HCT116 (cell line): ENCODE data around the gene TFB2M. TPM values are rescaled to one million over a fixed set of nuclear protein-coding genes. Genes with fewer than 3 reads are reported as not detected.

Experiments
- ATAC-seq: fragments of 200-7000 bp; cut with Tn5 transposase; 2 replicates; pipeline ENCODE4 v1.9.1; 2020; ENCODE audit warnings: mild to moderate bottlenecking, moderate library complexity
- BruUV-seq: library from RNA; stranded (reverse); fragments of 400-500 nt; replicated peaks from 2 replicates; lab custom pipeline; 2021; lab: Mats Ljungman, UMichigan
- CTCF ChIA-PET: fragments of 300-600 bp; sonication (Branson Sonifier 250); formaldehyde crosslinking; loops from one replicate; lab custom pipeline; 2021; ENCODE audit warnings: antibody characterized with exemption; lab: Charles Lee
- POLR2A ChIA-PET: fragments of 300-600, 350-600 bp; sonication (Branson Sonifier 250); formaldehyde crosslinking; loops from one replicate; lab custom pipeline; 2021; ENCODE audit warnings: antibody characterized with exemption; lab: Charles Lee
- RAD21 ChIA-PET, 2 experiments: fragments of 300-600 bp; sonication (Branson Sonifier 250); formaldehyde crosslinking; loops; one replicate each; lab custom pipeline; 2023; ENCODE audit warnings: low total read pairs in 2 of 2; ENCODE audit not compliant: uncharacterized antibody in 2 of 2, unreplicated experiment in 2 of 2, low non-redundant PET in 1 of 2; lab: Charles Lee
- DNase-seq: peaks from one replicate; pipeline ENCODE4 v3.0.0-alpha.2; 2010; ENCODE audit warnings: low read depth, low spot score
- H2AFZ ChIP-seq: fragments of 200-600 bp; shearing (Covaris generic), sonication (generic); 2 replicates; pipeline ENCODE4 v1.6.1; 2017; ENCODE audit warnings: low read depth, mixed run types, mixed read lengths, antibody characterized with exemption, low read length; ENCODE audit not compliant: poor library complexity, severe bottlenecking
- H3K27ac ChIP-seq: 2 replicates; pipeline ENCODE4 v1.5.1; 2012; ENCODE audit warnings: low read depth, low read length
- H3K27me3 ChIP-seq: fragments of 200-600 bp; sonication (generic); 2 replicates; pipeline ENCODE4 v1.6.1; 2016; ENCODE audit warnings: mixed run types, low read length, mixed read lengths; ENCODE audit not compliant: insufficient read depth
- H3K36me3 ChIP-seq, 2 experiments: fragments of 200-500 bp in 1 of 2; fragments of 200-600 bp in 1 of 2; sonication (Bioruptor generic) in 1 of 2; sonication (generic) in 1 of 2; 2 replicates each; pipeline versions ENCODE4 v1.5.1 to v1.6.1; 2014 to 2016; ENCODE audit warnings: low read length in 2 of 2, inconsistent platforms in 1 of 2, mixed read lengths in 1 of 2, mixed run types in 1 of 2; ENCODE audit not compliant: insufficient read depth in 2 of 2, control insufficient read depth in 1 of 2
- H3K4me1 ChIP-seq, 2 experiments: fragments of 200-600 bp in 1 of 2; sonication (generic) in 1 of 2; 2 replicates each; pipeline versions ENCODE4 v1.5.1 to v1.6.1; 2012 to 2017; ENCODE audit warnings: low read length in 2 of 2, inconsistent platforms in 1 of 2, mild to moderate bottlenecking in 1 of 2, mixed read lengths in 1 of 2, mixed run types in 1 of 2, moderate library complexity in 1 of 2; ENCODE audit not compliant: insufficient read depth in 2 of 2, control insufficient read depth in 1 of 2
- H3K4me2 ChIP-seq: fragments of 200-600 bp; sonication (generic); 2 replicates; pipeline ENCODE4 v1.6.1; 2017; ENCODE audit warnings: mixed run types, low read length, mixed read lengths
- H3K4me3 ChIP-seq, 2 experiments: fragments of 200-600 bp in 1 of 2; sonication (generic) in 1 of 2; replicated peaks in 1 of 2; 2 replicates each; pipeline ENCODE4 v1.5.1; 2011 to 2016; ENCODE audit warnings: low read length in 2 of 2, control low read depth in 1 of 2, low read depth in 1 of 2, mild to moderate bottlenecking in 1 of 2, mixed read lengths in 1 of 2, mixed run types in 1 of 2
- H3K79me2 ChIP-seq: fragments of 200-600 bp; sonication (generic); 2 replicates; pipeline ENCODE4 v1.6.1; 2017; ENCODE audit warnings: mild to moderate bottlenecking, mixed run types, low read length, moderate library complexity, mixed read lengths; ENCODE audit not compliant: insufficient read depth
- H3K9ac ChIP-seq: fragments of 200-600 bp; sonication (generic); 2 replicates; pipeline ENCODE4 v1.6.1; 2016; ENCODE audit warnings: low read length, mixed read lengths
- H3K9me2 ChIP-seq: fragments of 200-600 bp; sonication (generic), shearing (Covaris generic); 2 replicates; pipeline ENCODE4 v1.6.1; 2017; ENCODE audit warnings: mixed run types, mild to moderate bottlenecking, moderate library complexity; ENCODE audit not compliant: insufficient read depth
- H3K9me3 ChIP-seq, 2 experiments: fragments of 200-500 bp in 1 of 2; fragments of 200-600 bp in 1 of 2; sonication (Bioruptor generic) in 1 of 2; sonication (generic) in 1 of 2; 2 replicates each; pipeline ENCODE4 v1.6.1; 2014 to 2017; ENCODE audit warnings: low read length in 2 of 2, mixed read lengths in 2 of 2, inconsistent platforms in 1 of 2, low read depth in 1 of 2, mild to moderate bottlenecking in 1 of 2, mixed run types in 1 of 2, moderate library complexity in 1 of 2; ENCODE audit not compliant: control insufficient read depth in 1 of 2, insufficient read depth in 1 of 2
- H4K20me1 ChIP-seq: fragments of 200-600 bp; sonication (generic), shearing (Covaris generic); 2 replicates; pipeline ENCODE4 v1.6.1; 2017; ENCODE audit warnings: mixed run types, mild to moderate bottlenecking, moderate library complexity; ENCODE audit not compliant: insufficient read depth
- CBX3 ChIP-seq: IDR thresholded peaks from 2 replicates; pipeline ENCODE4 v1.6.1; 2012; ENCODE audit warnings: low read depth
- CTCF ChIP-seq, 3 experiments: fragments of 200-600 bp in 1 of 3; sonication (generic) in 1 of 3; IDR thresholded peaks in 2 of 3; conservative IDR thresholded peaks in 1 of 3; 2 replicates each; pipeline ENCODE4 v1.5.1; 2012 to 2017; ENCODE audit warnings: low read depth in 2 of 3, low read length in 2 of 3, antibody characterized with exemption in 1 of 3, borderline replicate concordance in 1 of 3, control low read depth in 1 of 3, mild to moderate bottlenecking in 1 of 3, mixed read lengths in 1 of 3, mixed run types in 1 of 3, moderate library complexity in 1 of 3; ENCODE audit not compliant: insufficient read depth in 1 of 3
- EGR1 ChIP-seq: IDR thresholded peaks from 2 replicates; pipeline ENCODE4 v1.6.1; 2012; ENCODE audit warnings: low read depth
- EZH2 ChIP-seq: fragments of 200-600 bp; sonication (generic); IDR thresholded peaks from 2 replicates; pipeline ENCODE4 v1.6.1; 2017; ENCODE audit warnings: antibody characterized with exemption, mixed run types
- POLR2AphosphoS5 ChIP-seq: IDR thresholded peaks from 2 replicates; pipeline ENCODE4 v1.6.1; 2011; ENCODE audit warnings: mild to moderate bottlenecking, low read depth, low read length, moderate library complexity
- RAD21 ChIP-seq: IDR thresholded peaks from 2 replicates; pipeline ENCODE4 v1.6.1; 2012; ENCODE audit warnings: low read depth, mild to moderate bottlenecking
- SIN3A ChIP-seq: IDR thresholded peaks from 2 replicates; pipeline ENCODE4 v1.6.1; 2012; ENCODE audit warnings: low read depth
- SRF ChIP-seq: IDR thresholded peaks from 2 replicates; pipeline ENCODE4 v1.6.1; 2012; ENCODE audit warnings: low read depth
- TCF7L2 ChIP-seq: IDR thresholded peaks from 2 replicates; pipeline ENCODE4 v1.7.0; 2011; ENCODE audit warnings: borderline replicate concordance, inconsistent platforms; ENCODE audit not compliant: insufficient read depth, insufficient read length; ENCODE audit errors: extremely low read depth
- ZBTB33 ChIP-seq: IDR thresholded peaks from 2 replicates; pipeline ENCODE4 v1.6.1; 2011; ENCODE audit warnings: mild to moderate bottlenecking, low read length, moderate library complexity; ENCODE audit not compliant: insufficient replicate concordance; ENCODE audit errors: extremely low read depth
- ZNF274 ChIP-seq: fragments of 200-500 bp; sonication (Bioruptor generic); IDR thresholded peaks from 2 replicates; pipeline ENCODE4 v1.6.1; 2014; ENCODE audit warnings: mild to moderate bottlenecking, low read depth, low read length, inconsistent platforms
- intact Hi-C: fragments of 100-400 bp; cut with micrococcal nuclease; formaldehyde crosslinking; loops from 2 replicates; pipeline ENCODE4 v1.10.0; 2022
- total RNA-seq: library from RNA; stranded (reverse); gene quantifications from one replicate; pipeline ENCODE4 v1.2.1, GENCODE V29; 2021; ENCODE audit not compliant: unreplicated experiment

TFB2M gene
- total RNA-seq, 1 experiment from 2014 or later = 24.4 TPM

GRCh38 chr1:246576709-246577032 lies 10.6 kb upstream of the TFB2M start:
- Histone ChIP-seq H3K27ac (no peak overlapping the region), H3K9ac (no peak overlapping the region), H4K20me1 (peaks cover 5% of the 10 kb centered on the region; the same call in 1 of the 2 replicates), H3K4me3 (no peak overlapping the region), H3K4me2 (no peak overlapping the region), H3K9me3 (no peaks in the 10 kb centered on the region), H3K27me3 (no peaks in the 10 kb centered on the region), H3K4me1 (no peaks in the 10 kb centered on the region), H2AFZ (no peak overlapping the region), H3K36me3 (no peaks in the 10 kb centered on the region), H3K79me2 (peaks cover 67% of the 10 kb centered on the region), H3K9me2 (no peaks in the 10 kb centered on the region)
- DNase-seq (no peak), ATAC-seq (no peak)
- no TSS peak for BruUV-seq
- POLR2A ChIA-PET = no interaction called here
- intact Hi-C loops = no loop called here
- RAD21 ChIA-PET = no interaction called here
- CTCF ChIA-PET = no interaction called here
- TF ChIP-seq TCF7L2 = no peak
- no peak for TF ChIP-seq POLR2AphosphoS5
- TF ChIP-seq CTCF (IDR thresholded peaks at IDR 0.05 in 2 of 3, conservative IDR thresholded peaks at IDR 0.05 in 1 of 3; ENCODE audit: borderline replicate concordance in 1 of 3, insufficient read depth in 1 of 3, low read depth in 2 of 3, low read length in 2 of 3) = no peak
- no peak for TF ChIP-seq CBX3
- no peak for TF ChIP-seq ZBTB33
- TF ChIP-seq ZNF274 = no peak
- no peak for TF ChIP-seq SIN3A
- TF ChIP-seq EZH2 = no peak
- TF ChIP-seq EGR1 = no peak
- TF ChIP-seq RAD21 = no peak
- TF ChIP-seq SRF = no peak
